Measurements from ENCODE around the gene RUNDC3A.
"Not testable (repeated sequence)": the region's sequence is repeated elsewhere in the genome, so short reads cannot be mapped to it uniquely, and the experiment has no call there.

Gene RUNDC3A

GRCh38 chr17:44320066-44320465, 11.7 kb downstream of the RUNDC3A start:
- Histone ChIP-seq H3K9ac (ENCODE audit: low read length in 2 of 2) (no peak overlapping the region), H3K27ac (ENCODE audit: low read length) (no peak overlapping the region), H3K4me3 (ENCODE audit: low read length in 2 of 2) (no peak overlapping the region), H3K27me3 (ENCODE audit: control insufficient read depth in 1 of 2, insufficient read depth in 2 of 2, low read length in 2 of 2) (peaks cover 20 to 24% of the 10 kb centered on the region in 2 donors), H3K36me3 (ENCODE audit: control insufficient read depth in 2 of 2, insufficient read depth in 2 of 2, low read length in 2 of 2) (peaks cover 19 to 20% of the 10 kb centered on the region in 2 donors), H3K4me1 (ENCODE audit: control insufficient read depth, insufficient read depth, low read length) (peaks cover 12% of the 10 kb centered on the region), H3K9me3 (ENCODE audit: control insufficient read depth in 2 of 2, low read length in 2 of 2) (peaks cover 0 to 3% of the 10 kb centered on the region in 2 donors)

- H3K27ac ChIP-seq (ENCODE audit: low read length), result no peak overlapping the region
- H3K9ac ChIP-seq (ENCODE audit: low read length in 2 of 2), result no peak overlapping the region
- peaks cover 20% of the 10 kb centered on the region for H3K4me1 ChIP-seq (ENCODE audit: control insufficient read depth, insufficient read depth, low read length)
- H3K36me3 ChIP-seq (ENCODE audit: control insufficient read depth in 2 of 2, insufficient read depth in 2 of 2, low read length in 2 of 2), result peaks cover 19 to 20% of the 10 kb centered on the region in 2 donors
- H3K9me3 ChIP-seq (ENCODE audit: control insufficient read depth in 2 of 2, low read length in 2 of 2), result peaks cover 0 to 3% of the 10 kb centered on the region in 2 donors
- no peak overlapping the region for H3K4me3 ChIP-seq (ENCODE audit: low read length in 2 of 2)
- H3K27me3 ChIP-seq (ENCODE audit: control insufficient read depth in 1 of 2, insufficient read depth in 2 of 2, low read length in 2 of 2), result peaks cover 10 to 12% of the 10 kb centered on the region in 2 donors
Measured at GRCh38 chr17:44321246-44322120, 13.1 kb downstream of the RUNDC3A start.

- Histone ChIP-seq H3K9me3 (ENCODE audit: control insufficient read depth in 2 of 2, low read length in 2 of 2) (peaks cover 0 to under 1% of the 10 kb centered on the region in 2 donors), H3K9ac (ENCODE audit: low read length in 2 of 2) (no peak overlapping the region), H3K27me3 (ENCODE audit: control insufficient read depth in 1 of 2, insufficient read depth in 2 of 2, low read length in 2 of 2) (peaks cover 4 to 5% of the 10 kb centered on the region in 2 donors), H3K4me1 (ENCODE audit: control insufficient read depth, insufficient read depth, low read length) (peaks cover 20% of the 10 kb centered on the region), H3K4me3 (ENCODE audit: low read length in 2 of 2) (no peak overlapping the region), H3K27ac (ENCODE audit: low read length) (no peak overlapping the region), H3K36me3 (ENCODE audit: control insufficient read depth in 2 of 2, insufficient read depth in 2 of 2, low read length in 2 of 2) (peaks cover 19 to 20% of the 10 kb centered on the region in 2 donors)
Measured at GRCh38 chr17:44322236-44322895, 14.0 kb downstream of the RUNDC3A start.

- peaks cover 20% of the 10 kb centered on the region for H3K4me1 ChIP-seq (ENCODE audit: control insufficient read depth, insufficient read depth, low read length)
- peaks cover 19 to 20% of the 10 kb centered on the region in 2 donors for H3K36me3 ChIP-seq (ENCODE audit: control insufficient read depth in 2 of 2, insufficient read depth in 2 of 2, low read length in 2 of 2)
- H3K27me3 ChIP-seq (ENCODE audit: control insufficient read depth in 1 of 2, insufficient read depth in 2 of 2, low read length in 2 of 2), result no peaks in the 10 kb centered on the region
- no peaks in the 10 kb centered on the region for H3K9me3 ChIP-seq (ENCODE audit: control insufficient read depth in 2 of 2, low read length in 2 of 2)
- H3K27ac ChIP-seq (ENCODE audit: low read length), result no peak overlapping the region
- peak overlapping the region; percentile 74 to 88 for H3K9ac ChIP-seq (ENCODE audit: low read length in 2 of 2)
- peak overlapping the region; percentile 86 to 89 for H3K4me3 ChIP-seq (ENCODE audit: low read length in 2 of 2)
Measured at GRCh38 chr17:44323359-44324091, 15.1 kb downstream of the RUNDC3A start.

GRCh38 chr17:44324092-44324570, 15.7 kb downstream of the RUNDC3A start:
- Histone ChIP-seq H3K4me3 (ENCODE audit: low read length in 2 of 2) (peak overlapping the region; percentile 86 to 89), H3K9me3 (ENCODE audit: control insufficient read depth in 2 of 2, low read length in 2 of 2) (no peaks in the 10 kb centered on the region), H3K9ac (ENCODE audit: low read length in 2 of 2) (peak overlapping the region; percentile 74 to 88), H3K36me3 (ENCODE audit: control insufficient read depth in 2 of 2, insufficient read depth in 2 of 2, low read length in 2 of 2) (peaks cover 19 to 20% of the 10 kb centered on the region in 2 donors), H3K4me1 (ENCODE audit: control insufficient read depth, insufficient read depth, low read length) (peaks cover 20% of the 10 kb centered on the region), H3K27me3 (ENCODE audit: control insufficient read depth in 1 of 2, insufficient read depth in 2 of 2, low read length in 2 of 2) (no peaks in the 10 kb centered on the region), H3K27ac (ENCODE audit: low read length) (peak overlapping the region; percentile 94)

- peaks cover 16 to 17% of the 10 kb centered on the region in 2 donors for H3K36me3 ChIP-seq (ENCODE audit: control insufficient read depth in 2 of 2, insufficient read depth in 2 of 2, low read length in 2 of 2)
- H3K9ac ChIP-seq (ENCODE audit: low read length in 2 of 2), result peak within 1 kb of the TSS; percentile 86 to 91
- no peaks in the 10 kb centered on the region for H3K9me3 ChIP-seq (ENCODE audit: control insufficient read depth in 2 of 2, low read length in 2 of 2)
- H3K4me3 ChIP-seq (ENCODE audit: low read length in 2 of 2), result peak within 1 kb of the TSS; percentile 86 to 89
- peaks cover 20% of the 10 kb centered on the region for H3K4me1 ChIP-seq (ENCODE audit: control insufficient read depth, insufficient read depth, low read length)
- H3K27ac ChIP-seq (ENCODE audit: low read length), result peak within 1 kb of the TSS; percentile 94
- H3K27me3 ChIP-seq (ENCODE audit: control insufficient read depth in 1 of 2, insufficient read depth in 2 of 2, low read length in 2 of 2), result no peaks in the 10 kb centered on the region
Measured at GRCh38 chr17:44324571-44325275, 16.3 kb downstream of the RUNDC3A start, which contains the start of gene SLC25A39. TSS of gene SLC25A39 (minus strand) at chr17:44324823. CDS start at chr17:44323562, 1,261 bp downstream.

GRCh38 chr17:44326861-44327444, 18.6 kb downstream of the RUNDC3A start:
- Histone ChIP-seq H3K36me3 (ENCODE audit: control insufficient read depth in 2 of 2, insufficient read depth in 2 of 2, low read length in 2 of 2) (peaks cover 0 to 3% of the 10 kb centered on the region in 2 donors), H3K9me3 (ENCODE audit: control insufficient read depth in 2 of 2, low read length in 2 of 2) (no peaks in the 10 kb centered on the region), H3K4me3 (ENCODE audit: low read length in 2 of 2) (peak overlapping the region; percentile 38 to 64), H3K27ac (ENCODE audit: low read length) (no peak overlapping the region), H3K27me3 (ENCODE audit: control insufficient read depth in 1 of 2, insufficient read depth in 2 of 2, low read length in 2 of 2) (no peaks in the 10 kb centered on the region), H3K4me1 (ENCODE audit: control insufficient read depth, insufficient read depth, low read length) (peaks cover 26% of the 10 kb centered on the region), H3K9ac (ENCODE audit: low read length in 2 of 2) (peak overlapping the region in 1 of 2 donors; percentile 42)

- H3K9me3 ChIP-seq (ENCODE audit: control insufficient read depth in 2 of 2, low read length in 2 of 2), result no peaks in the 10 kb centered on the region
- no peaks in the 10 kb centered on the region for H3K27me3 ChIP-seq (ENCODE audit: control insufficient read depth in 1 of 2, insufficient read depth in 2 of 2, low read length in 2 of 2)
- H3K36me3 ChIP-seq (ENCODE audit: control insufficient read depth in 2 of 2, insufficient read depth in 2 of 2, low read length in 2 of 2), result no peaks in the 10 kb centered on the region
- H3K4me3 ChIP-seq (ENCODE audit: low read length in 2 of 2), result no peak overlapping the region
- no peak overlapping the region for H3K27ac ChIP-seq (ENCODE audit: low read length)
- H3K4me1 ChIP-seq (ENCODE audit: control insufficient read depth, insufficient read depth, low read length), result peaks cover 26% of the 10 kb centered on the region
- no peak overlapping the region for H3K9ac ChIP-seq (ENCODE audit: low read length in 2 of 2)
Measured at GRCh38 chr17:44327715-44328449, 19.5 kb downstream of the RUNDC3A start.

- H3K9me3 ChIP-seq (ENCODE audit: control insufficient read depth in 2 of 2, low read length in 2 of 2); H3K36me3 ChIP-seq (ENCODE audit: control insufficient read depth in 2 of 2, insufficient read depth in 2 of 2, low read length in 2 of 2); H3K27me3 ChIP-seq (ENCODE audit: control insufficient read depth in 1 of 2, insufficient read depth in 2 of 2, low read length in 2 of 2); H3K9ac ChIP-seq (ENCODE audit: low read length in 2 of 2); H3K27ac ChIP-seq (ENCODE audit: low read length); H3K4me3 ChIP-seq (ENCODE audit: low read length in 2 of 2): not testable (repeated sequence)
- H3K4me1 ChIP-seq (ENCODE audit: control insufficient read depth, insufficient read depth, low read length), result peaks cover 16% of the 10 kb centered on the region
Measured at GRCh38 chr17:44329516-44329915, 21.1 kb downstream of the RUNDC3A start.
